Endometrial microvascular endothelial cells (primary cell): Measurements from ENCODE around the gene PGBD4. TPM values are rescaled to one million over a fixed set of nuclear protein-coding genes. Genes with fewer than 3 reads are reported as not detected.

Experiments
- total RNA-seq: library from RNA; depleted of rRNA; stranded (reverse); fragments of >200 nt; gene quantifications from one replicate; pipeline ENCODE4 v1.2.3, GENCODE V29; 2015; ENCODE audit errors: inconsistent ontology term

PGBD4 gene
- total RNA-seq, 1 donor from 2014 or later: 0.65 TPM

Other genes starting within 250 kb of the PGBD4 start
- not detected for gene CHRM5, start 133.6 kb upstream of the PGBD4 start, total RNA-seq
- 44.1 TPM for gene AVEN, start 62.9 kb upstream of the PGBD4 start, total RNA-seq
- gene EMC7, start 221 bp upstream of the PGBD4 start, total RNA-seq: 56.6 TPM
- 39.6 TPM for gene KATNBL1, start 108.0 kb downstream of the PGBD4 start, total RNA-seq
- 295 TPM for gene EMC4, start 122.9 kb downstream of the PGBD4 start, total RNA-seq
- 19.1 TPM for gene SLC12A6, start 235.7 kb downstream of the PGBD4 start, total RNA-seq
- gene NOP10, start 241.1 kb downstream of the PGBD4 start, total RNA-seq: 462 TPM
- gene NUTM1, start 241.2 kb downstream of the PGBD4 start, total RNA-seq: not detected